Lung (tissue), 12 donors: Measurements from ENCODE around the gene ARHGAP10. TPM values are rescaled to one million over a fixed set of nuclear protein-coding genes. Genes with fewer than 3 reads are reported as not detected.

Experiments
- ATAC-seq: fragments of 200-7000 bp; cut with Tn5 transposase; one replicate; pipeline ENCODE4 v1.9.1; 2020; ENCODE audit warnings: moderate number of reproducible peaks; ENCODE audit not compliant: insufficient read depth, low FRiP score
- DNase-seq, 3 donors: peaks; one replicate each; pipeline ENCODE4 v3.0.0-alpha.2; 2013 to 2017
- H3K27ac ChIP-seq, 2 donors: one replicate each; pipeline ENCODE4 v1.5.1; 2013; ENCODE audit warnings: mild to moderate bottlenecking in 2 of 2, moderate library complexity in 2 of 2, control low read depth in 1 of 2, inconsistent platforms in 1 of 2, low read depth in 1 of 2, low read length in 1 of 2
- H3K27me3 ChIP-seq, 3 donors: one replicate each; pipeline ENCODE4 v1.5.1; 2013; ENCODE audit warnings: low read length in 2 of 3; ENCODE audit not compliant: control insufficient read depth in 3 of 3, insufficient read depth in 3 of 3
- H3K36me3 ChIP-seq, 4 donors: one replicate each; pipeline ENCODE4 v1.5.1; 2013; ENCODE audit warnings: low read length in 4 of 4, mild to moderate bottlenecking in 1 of 4, moderate library complexity in 1 of 4; ENCODE audit not compliant: control insufficient read depth in 4 of 4, insufficient read depth in 4 of 4
- H3K4me1 ChIP-seq, 5 donors: one replicate each; pipeline ENCODE4 v1.5.1; 2013; ENCODE audit warnings: low read length in 5 of 5, mild to moderate bottlenecking in 2 of 5, moderate library complexity in 1 of 5; ENCODE audit not compliant: control insufficient read depth in 5 of 5, insufficient read depth in 5 of 5
- H3K4me3 ChIP-seq: one replicate; pipeline ENCODE4 v1.5.1; 2013; ENCODE audit warnings: mild to moderate bottlenecking, control low read depth, moderate library complexity
- H3K9ac ChIP-seq, 2 donors: one replicate each; pipeline ENCODE4 v1.5.1; 2013; ENCODE audit warnings: low read length in 2 of 2, control low read depth in 1 of 2; ENCODE audit not compliant: insufficient read depth in 1 of 2
- H3K9me3 ChIP-seq, 4 donors: one replicate each; pipeline ENCODE4 v1.5.1; 2013; ENCODE audit warnings: low read length in 3 of 4, mild to moderate bottlenecking in 1 of 4, moderate library complexity in 1 of 4; ENCODE audit not compliant: control insufficient read depth in 4 of 4, insufficient read depth in 3 of 4
- WGBS, 2 donors: extraction: QIAGEN DNeasy Blood & Tissue Kit; methylation state at CpG; one replicate each; pipeline ENCODE4 v1.1.7; 2013; 5-methylcytosine and 5-hydroxymethylcytosine counted together
- polyA plus RNA-seq, 2 donors: library from polyadenylated mRNA; stranded (reverse); fragments of 200-250 nt; gene quantifications; one replicate each; pipeline ENCODE4 v1.2.1, GENCODE V29; 2013
- total RNA-seq, 2 donors: library from RNA; depleted of rRNA in 1 of 2; stranded (reverse); fragments of >200 nt in 1 of 2; gene quantifications; one replicate each; pipeline ENCODE4 v1.2.1, GENCODE V29; 2014 to 2021
- TF ChIP-seq, protein P1 (sequence below): IDR thresholded peaks from 2 replicates; pipeline ENCODE4 v1.5.1; 2012; ENCODE audit warnings: mild to moderate bottlenecking; ENCODE audit errors: control extremely low read depth, extremely low read depth
- donor health status: control.
- donor health status: control.
- donor health status: Bipolar disorder and iron deficiency.
- donor health status: healthy.
- donor health status: DM: yes; HTN: yes; CAD: no.

Gene ARHGAP10
- total and polyA plus RNA-seq, 4 donors, result 9.1 to 25.0 (median 17.5) TPM

- peaks cover 0 to 12% (median 0%) of the 10 kb centered on the region in 5 donors for H3K4me1 ChIP-seq
- H3K27ac ChIP-seq, result no peak overlapping the region
- H3K36me3 ChIP-seq, result no peaks in the 10 kb centered on the region
- ATAC-seq, result peak; percentile 45
- TF ChIP-seq, protein P1, sequence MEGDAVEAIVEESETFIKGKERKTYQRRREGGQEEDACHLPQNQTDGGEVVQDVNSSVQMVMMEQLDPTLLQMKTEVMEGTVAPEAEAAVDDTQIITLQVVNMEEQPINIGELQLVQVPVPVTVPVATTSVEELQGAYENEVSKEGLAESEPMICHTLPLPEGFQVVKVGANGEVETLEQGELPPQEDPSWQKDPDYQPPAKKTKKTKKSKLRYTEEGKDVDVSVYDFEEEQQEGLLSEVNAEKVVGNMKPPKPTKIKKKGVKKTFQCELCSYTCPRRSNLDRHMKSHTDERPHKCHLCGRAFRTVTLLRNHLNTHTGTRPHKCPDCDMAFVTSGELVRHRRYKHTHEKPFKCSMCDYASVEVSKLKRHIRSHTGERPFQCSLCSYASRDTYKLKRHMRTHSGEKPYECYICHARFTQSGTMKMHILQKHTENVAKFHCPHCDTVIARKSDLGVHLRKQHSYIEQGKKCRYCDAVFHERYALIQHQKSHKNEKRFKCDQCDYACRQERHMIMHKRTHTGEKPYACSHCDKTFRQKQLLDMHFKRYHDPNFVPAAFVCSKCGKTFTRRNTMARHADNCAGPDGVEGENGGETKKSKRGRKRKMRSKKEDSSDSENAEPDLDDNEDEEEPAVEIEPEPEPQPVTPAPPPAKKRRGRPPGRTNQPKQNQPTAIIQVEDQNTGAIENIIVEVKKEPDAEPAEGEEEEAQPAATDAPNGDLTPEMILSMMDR, result peak; percentile 24
- no peak for DNase-seq
- 37 to 65% methylated on average over 6 of the region's 6 CpGs for WGBS, 2 donors
- no peak overlapping the region for H3K9ac ChIP-seq
- no peaks in the 10 kb centered on the region for H3K27me3 ChIP-seq
- H3K9me3 ChIP-seq, result no peaks in the 10 kb centered on the region
- H3K4me3 ChIP-seq, result no peak overlapping the region
Observed at GRCh38 chr4:148056879-148057278, 325.0 kb downstream of the ARHGAP10 start.

GRCh38 chr4:148057516-148057915 lies 325.6 kb downstream of the ARHGAP10 start:
- Histone ChIP-seq H3K9ac (no peak overlapping the region), H3K4me1 (peaks cover 0 to 17% (median 0%) of the 10 kb centered on the region in 5 donors), H3K36me3 (no peaks in the 10 kb centered on the region), H3K27ac (no peak overlapping the region), H3K9me3 (no peaks in the 10 kb centered on the region), H3K27me3 (no peaks in the 10 kb centered on the region), H3K4me3 (no peak overlapping the region)
- ATAC-seq (no peak), DNase-seq (no peak)
- TF ChIP-seq, protein P1, result no peak
- 90 to 93% methylated on average over 5 of the region's 5 CpGs for whole genome bisulfite sequencing, 2 donors

DNA sequence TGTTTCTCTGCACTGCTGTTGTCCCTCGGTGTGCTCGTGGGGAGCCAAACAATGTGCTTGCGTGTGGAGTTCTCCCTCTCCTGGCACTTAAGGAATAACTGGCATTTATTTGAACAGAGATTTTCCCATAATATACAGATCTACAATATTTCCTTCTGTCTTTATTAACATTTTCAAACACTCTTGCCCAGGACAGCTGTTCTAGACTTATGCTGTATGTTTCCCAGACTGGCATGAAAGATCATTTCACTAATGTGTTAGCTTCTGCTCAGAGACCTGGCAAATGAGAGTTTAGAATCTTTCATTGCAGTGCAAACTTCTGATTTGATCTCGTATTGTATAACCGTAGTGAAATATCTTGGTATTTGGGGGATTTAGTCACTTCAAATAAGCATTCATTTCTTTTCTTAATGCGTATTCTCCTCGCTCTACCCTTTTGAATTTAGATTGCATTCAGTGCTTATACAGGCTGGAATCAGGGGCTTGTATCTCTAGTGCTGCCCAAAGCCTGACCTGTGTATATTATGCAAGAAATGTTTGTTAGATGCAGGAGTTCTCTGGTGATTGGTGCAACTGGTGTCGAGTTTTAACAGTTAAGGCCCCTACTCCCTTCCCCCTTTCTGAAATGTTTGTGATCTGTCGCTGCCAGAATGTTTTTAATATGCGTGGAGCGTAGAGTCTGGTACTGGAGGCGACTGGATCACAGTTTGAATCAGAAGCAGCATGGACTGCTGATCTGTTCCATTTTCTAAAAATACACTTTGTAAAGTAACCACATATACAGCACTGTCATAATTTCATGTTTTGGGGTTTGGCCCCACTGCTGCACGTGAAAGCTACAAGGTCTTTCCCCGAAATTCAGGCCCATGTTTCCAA lies 326.3 kb downstream of the ARHGAP10 start:
- TF ChIP-seq, protein P1, result no peak
- Histone ChIP-seq H3K9me3 (no peaks in the 10 kb centered on the region), H3K27ac (peak overlapping the region in 1 of 2 donors; percentile 39), H3K4me3 (no peak overlapping the region), H3K27me3 (no peaks in the 10 kb centered on the region), H3K9ac (no peak overlapping the region), H3K36me3 (no peaks in the 10 kb centered on the region), H3K4me1 (peaks cover 0 to 18% (median 0%) of the 10 kb centered on the region in 5 donors)
- ATAC-seq (no peak), DNase-seq (no peak)
- 90 to 95% methylated on average over 14 of the region's 14 CpGs for WGBS, 2 donors
